GM19351 (cell line): Measurements from ENCODE around the gene TTLL9.

ENCODE experiments used
- ATAC-seq: cut with Tn5 transposase; IDR thresholded peaks from one replicate; pipeline ENCODE4 v1.9.1; 2021; ENCODE audit warnings: mild to moderate bottlenecking, moderate library complexity; ENCODE audit not compliant: unreplicated experiment

TTLL9 gene

GRCh38 chr20:31939661-31940060 lies 69.2 kb downstream of the TTLL9 start:
- ATAC-seq: no peak

- ATAC-seq: no peak
Observed at GRCh38 chr20:31943052-31943471, 72.6 kb downstream of the TTLL9 start.

- ATAC-seq: no peak
Observed at GRCh38 chr20:31945319-31945718, 74.9 kb downstream of the TTLL9 start.

- no peak for ATAC-seq
Observed at GRCh38 chr20:31945785-31946184, 75.4 kb downstream of the TTLL9 start.

- no peak for ATAC-seq
Observed at GRCh38 chr20:31948008-31948407, 77.6 kb downstream of the TTLL9 start.

- no peak for ATAC-seq
Observed at GRCh38 chr20:31949877-31950646, 79.6 kb downstream of the TTLL9 start.

GRCh38 chr20:31951203-31951529 lies 80.7 kb downstream of the TTLL9 start:
- ATAC-seq: no peak

GRCh38 chr20:31951530-31952453 lies 81.4 kb downstream of the TTLL9 start, which contains the start of gene PDRG1:
PDRG1 (minus strand) TSS chr20:31952046; CDS start chr20:31951961, 85 bp downstream.
- peak; percentile 94 for ATAC-seq

GRCh38 chr20:31953556-31954148 lies 83.2 kb downstream of the TTLL9 start:
- ATAC-seq: no peak

- ATAC-seq: no peak
Observed at GRCh38 chr20:31954500-31954899, 84.1 kb downstream of the TTLL9 start.

GRCh38 chr20:31956556-31957526 lies 86.4 kb downstream of the TTLL9 start:
- ATAC-seq: no peak

GRCh38 chr20:31962761-31963160 lies 92.3 kb downstream of the TTLL9 start:
- no peak for ATAC-seq

- no peak for ATAC-seq
Observed at GRCh38 chr20:31963889-31964288, 93.5 kb downstream of the TTLL9 start.

GRCh38 chr20:31966991-31967655 lies 96.7 kb downstream of the TTLL9 start:
- ATAC-seq: no peak

GRCh38 chr20:31967830-31968249 lies 97.4 kb downstream of the TTLL9 start, which contains the start of gene XKR7:
XKR7 (plus strand) TSS chr20:31968151; CDS start chr20:31968176, 25 bp downstream.
- ATAC-seq: no peak

GRCh38 chr20:31968291-31969126 lies 98.1 kb downstream of the TTLL9 start:
- ATAC-seq: peak; percentile 50

- ATAC-seq: no peak
Observed at GRCh38 chr20:31969991-31970390, 99.6 kb downstream of the TTLL9 start.

- no peak for ATAC-seq
Observed at GRCh38 chr20:31972471-31973021, 102.1 kb downstream of the TTLL9 start.
